Endothelial cell of coronary artery (primary cell): ENCODE measurements around the gene SLC22A7. TPM values are rescaled to one million over a fixed set of nuclear protein-coding genes. Genes with fewer than 3 reads are reported as not detected.

ENCODE experiments used
- total RNA-seq: library from RNA; depleted of rRNA; stranded (reverse); fragments of >200 nt; gene quantifications from 2 replicates; pipeline ENCODE4 v1.2.3, GENCODE V29; 2014

Gene SLC22A7
- total RNA-seq = not detected in 2 replicates

GRCh38 chr6:43297644-43298564 is at the start of gene SLC22A7:
TSS of gene SLC22A7 (plus strand) at chr6:43298260. CDS start at chr6:43298359, 99 bp downstream.

GRCh38 chr6:43308101-43308989 is 10.3 kb downstream of the SLC22A7 start, which contains the start of gene CRIP3:
TSS of gene CRIP3 (minus strand) at chr6:43308826. CDS start at chr6:43308792, 34 bp downstream.

Other genes with a start within 250 kb of the SLC22A7 start
- 21.1 and 34.3 TPM in 2 replicates for gene CUL7, start 244.4 kb upstream of the SLC22A7 start, total RNA-seq
- gene MRPL2, start 238.8 kb upstream of the SLC22A7 start, total RNA-seq = 18.5 and 21.6 TPM in 2 replicates
- 13.4 and 17.2 TPM in 2 replicates for gene KLC4, start 238.6 kb upstream of the SLC22A7 start, total RNA-seq
- gene PTK7, start 221.9 kb upstream of the SLC22A7 start, total RNA-seq = 15.3 and 24.6 TPM in 2 replicates
- 15.7 and 17.7 TPM in 2 replicates for gene SRF, start 127.0 kb upstream of the SLC22A7 start, total RNA-seq
- gene CUL9, start 116.1 kb upstream of the SLC22A7 start, total RNA-seq = 19.7 and 30.1 TPM in 2 replicates
- 32.0 and 54.7 TPM in 2 replicates for gene DNPH1, start 68.8 kb upstream of the SLC22A7 start, total RNA-seq
- gene TTBK1, start 54.8 kb upstream of the SLC22A7 start, total RNA-seq = under 0.01 and 0.09 TPM in 2 replicates
- not detected in 2 replicates for gene CRIP3, start 10.6 kb downstream of the SLC22A7 start, total RNA-seq
- 4.1 and 5.4 TPM in 2 replicates for gene ZNF318, start 71.4 kb downstream of the SLC22A7 start, total RNA-seq
- gene ABCC10, start 129.3 kb downstream of the SLC22A7 start, total RNA-seq = 12.7 and 22.5 TPM in 2 replicates
- 0.09 and 0.28 TPM in 2 replicates for gene DLK2, start 157.3 kb downstream of the SLC22A7 start, total RNA-seq
- gene TJAP1, start 179.3 kb downstream of the SLC22A7 start, total RNA-seq = 8.5 and 10.7 TPM in 2 replicates
- 0.18 and 0.19 TPM in 2 replicates for gene LRRC73, start 212.1 kb downstream of the SLC22A7 start, total RNA-seq
- gene YIPF3, start 218.7 kb downstream of the SLC22A7 start, total RNA-seq = 97.6 and 107 TPM in 2 replicates
- gene POLR1C, start 218.8 kb downstream of the SLC22A7 start, total RNA-seq = 35.0 and 42.1 TPM in 2 replicates